Esophagus muscularis mucosa (tissue), 4 donors: ENCODE results near the gene CYBB. TPM values are rescaled to one million over a fixed set of nuclear protein-coding genes. Genes with fewer than 3 reads are reported as not detected.

Experiments
- DNase-seq: peaks from one replicate; pipeline ENCODE4 v3.0.0-alpha.2; 2017; ENCODE audit errors: extremely low spot score
- H3K27ac ChIP-seq, 4 donors: fragments of 200-600 bp; sonication (generic); replicated peaks in 1 of 4; 1 replicate in 3 of 4; 2 replicates in 1 of 4; pipeline ENCODE4 v1.5.1; 2016 to 2019; ENCODE audit warnings: mild to moderate bottlenecking in 1 of 4
- H3K27me3 ChIP-seq, 4 donors: fragments of 200-600 bp; sonication (generic); one replicate each; pipeline versions ENCODE4 v1.5.1 to v1.6.0; 2016 to 2019
- H3K36me3 ChIP-seq, 4 donors: fragments of 200-600 bp; sonication (generic); one replicate each; pipeline ENCODE4 v1.5.1; 2016 to 2019
- H3K4me1 ChIP-seq, 4 donors: fragments of 200-600 bp; sonication (generic); one replicate each; pipeline ENCODE4 v1.5.1; 2016 to 2019
- H3K4me3 ChIP-seq, 4 donors: fragments of 200-600 bp; sonication (generic); 1 replicate in 2 of 4; 2 replicates in 2 of 4; pipeline ENCODE4 v1.5.1; 2016 to 2019; ENCODE audit warnings: mild to moderate bottlenecking in 4 of 4, moderate library complexity in 1 of 4
- H3K9me3 ChIP-seq, 4 donors: fragments of 200-600 bp; sonication (generic); 1 replicate in 3 of 4; 2 replicates in 1 of 4; pipeline ENCODE4 v1.5.1; 2016 to 2019
- EP300 ChIP-seq: sonication (generic); formaldehyde crosslinking; IDR thresholded peaks from one replicate; pipeline ENCODE4 v1.6.1; 2017; ENCODE audit warnings: antibody characterized with exemption
- POLR2A ChIP-seq: fragments of 450-650 bp; IDR thresholded peaks from one replicate; pipeline ENCODE4 v1.6.1; 2017; ENCODE audit warnings: antibody characterized with exemption, moderate library complexity, mild to moderate bottlenecking, low read depth
- POLR2AphosphoS5 ChIP-seq, 2 donors: sonication (generic); formaldehyde crosslinking; IDR thresholded peaks; one replicate each; pipeline ENCODE4 v1.6.1; 2017; ENCODE audit warnings: antibody characterized with exemption in 2 of 2
- WGBS: methylation state at CpG from one replicate; pipeline ENCODE4 v1.1.5; 2018; 5-methylcytosine and 5-hydroxymethylcytosine counted together
- intact Hi-C: fragments of 100-400 bp; cut with DNase I; formaldehyde crosslinking; loops from one replicate; pipeline ENCODE4 v1.15.1; 2023
- total RNA-seq, 4 donors: library from RNA; depleted of rRNA; stranded (reverse); fragments of >200 nt; gene quantifications; one replicate each; pipeline versions ENCODE4 v1.1.0 to v1.2.1, GENCODE V29; 2016
- TF ChIP-seq, protein P1 (sequence below), 3 experiments: fragments of 200-600 bp in 2 of 3; fragments of 450-650 bp in 1 of 3; sonication (generic) in 2 of 3; IDR thresholded peaks; one replicate each; pipeline ENCODE4 v1.5.1; 2017 to 2019; ENCODE audit warnings: antibody characterized with exemption in 3 of 3, mild to moderate bottlenecking in 2 of 3, moderate library complexity in 1 of 3

Gene CYBB
- total RNA-seq, 4 donors from 2014 or later: 11.4 to 24.5 (median 14.0) TPM

DNA sequence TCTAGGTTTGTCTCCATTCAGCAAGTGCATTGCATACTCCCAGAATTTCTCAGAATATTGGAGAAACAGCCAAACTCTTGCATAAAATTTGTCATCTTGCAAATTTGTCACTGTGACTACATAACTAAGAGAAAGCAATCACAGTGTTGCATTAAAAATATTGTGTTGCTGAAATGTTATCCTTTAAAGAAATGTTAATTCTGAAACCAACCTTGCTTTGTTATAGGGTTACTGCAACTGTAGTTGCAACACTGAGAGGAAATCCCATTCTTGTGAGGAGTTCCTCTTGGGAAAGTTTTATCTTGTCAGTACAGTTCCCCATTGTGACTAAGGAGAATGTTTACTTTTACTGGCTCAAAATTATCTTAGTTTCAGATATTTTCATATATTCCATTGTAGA, 20.9 kb downstream of the CYBB start:
- Histone ChIP-seq H3K27ac (no peak overlapping the region), H3K4me1 (no peaks in the 10 kb centered on the region), H3K27me3 (no peaks in the 10 kb centered on the region), H3K9me3 (no peaks in the 10 kb centered on the region), H3K4me3 (no peak overlapping the region), H3K36me3 (no peaks in the 10 kb centered on the region)
- no peak for DNase-seq
- intact Hi-C loops: no loop called here
- TF ChIP-seq POLR2A (no peak), POLR2AphosphoS5 (IDR thresholded peaks at IDR 0.05) (no peak), EP300 (no peak)
- TF ChIP-seq, protein P1, sequence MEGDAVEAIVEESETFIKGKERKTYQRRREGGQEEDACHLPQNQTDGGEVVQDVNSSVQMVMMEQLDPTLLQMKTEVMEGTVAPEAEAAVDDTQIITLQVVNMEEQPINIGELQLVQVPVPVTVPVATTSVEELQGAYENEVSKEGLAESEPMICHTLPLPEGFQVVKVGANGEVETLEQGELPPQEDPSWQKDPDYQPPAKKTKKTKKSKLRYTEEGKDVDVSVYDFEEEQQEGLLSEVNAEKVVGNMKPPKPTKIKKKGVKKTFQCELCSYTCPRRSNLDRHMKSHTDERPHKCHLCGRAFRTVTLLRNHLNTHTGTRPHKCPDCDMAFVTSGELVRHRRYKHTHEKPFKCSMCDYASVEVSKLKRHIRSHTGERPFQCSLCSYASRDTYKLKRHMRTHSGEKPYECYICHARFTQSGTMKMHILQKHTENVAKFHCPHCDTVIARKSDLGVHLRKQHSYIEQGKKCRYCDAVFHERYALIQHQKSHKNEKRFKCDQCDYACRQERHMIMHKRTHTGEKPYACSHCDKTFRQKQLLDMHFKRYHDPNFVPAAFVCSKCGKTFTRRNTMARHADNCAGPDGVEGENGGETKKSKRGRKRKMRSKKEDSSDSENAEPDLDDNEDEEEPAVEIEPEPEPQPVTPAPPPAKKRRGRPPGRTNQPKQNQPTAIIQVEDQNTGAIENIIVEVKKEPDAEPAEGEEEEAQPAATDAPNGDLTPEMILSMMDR (IDR thresholded peaks at IDR 0.05): no peak

DNA sequence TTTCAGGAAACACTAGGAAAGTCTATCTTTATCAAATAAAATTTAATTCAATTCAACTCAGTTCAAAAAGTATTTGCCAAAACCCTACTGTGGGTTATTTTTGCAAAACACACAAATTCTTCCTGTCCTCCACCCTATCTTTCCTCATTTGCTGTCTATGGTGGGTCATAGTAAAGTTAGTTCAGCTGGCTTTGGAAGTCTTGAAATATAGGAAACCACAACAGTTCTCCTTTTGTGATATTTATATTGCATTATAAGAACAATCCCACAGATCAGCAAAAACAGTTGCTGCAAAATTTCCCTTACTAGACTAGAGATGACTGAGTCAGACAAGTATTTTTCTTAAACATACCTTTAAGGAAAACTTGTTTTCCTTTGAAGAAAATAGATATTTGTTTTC, 22.2 kb downstream of the CYBB start:
- Histone ChIP-seq H3K27me3 (no peaks in the 10 kb centered on the region), H3K27ac (no peak overlapping the region), H3K9me3 (no peaks in the 10 kb centered on the region), H3K4me3 (no peak overlapping the region), H3K36me3 (no peaks in the 10 kb centered on the region), H3K4me1 (no peaks in the 10 kb centered on the region)
- TF ChIP-seq POLR2AphosphoS5 (IDR thresholded peaks at IDR 0.05) (no peak), EP300 (no peak), POLR2A (no peak)
- TF ChIP-seq, protein P1 (IDR thresholded peaks at IDR 0.05): no peak
- intact Hi-C loops: no loop called here
- no peak for DNase-seq

DNA sequence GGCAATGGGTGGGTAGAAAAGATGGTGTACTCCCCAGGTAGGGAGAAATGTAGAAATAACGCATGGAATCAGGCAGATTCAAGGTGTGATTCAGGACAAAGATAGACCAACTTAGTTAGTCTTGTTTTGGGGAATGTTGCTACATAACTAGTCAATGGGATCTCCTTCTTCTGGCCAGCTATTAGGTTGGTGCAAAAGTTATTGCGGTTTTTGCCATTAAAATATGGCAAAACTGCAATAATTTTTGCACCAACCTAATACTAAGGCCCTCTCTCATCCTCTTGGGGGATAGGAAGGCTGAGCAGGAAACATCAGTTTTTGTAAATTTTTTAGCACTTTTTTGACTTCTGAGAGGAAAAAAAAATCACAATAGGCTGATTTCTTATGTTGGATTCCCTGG, 23.2 kb downstream of the CYBB start:
- Histone ChIP-seq H3K27ac (no peak overlapping the region), H3K27me3 (no peaks in the 10 kb centered on the region), H3K36me3 (no peaks in the 10 kb centered on the region), H3K4me1 (no peaks in the 10 kb centered on the region), H3K9me3 (no peaks in the 10 kb centered on the region), H3K4me3 (no peak overlapping the region)
- no peak for DNase-seq
- TF ChIP-seq POLR2A (no peak), POLR2AphosphoS5 (IDR thresholded peaks at IDR 0.05) (no peak), EP300 (no peak)
- TF ChIP-seq, protein P1 (IDR thresholded peaks at IDR 0.05): no peak
- intact Hi-C loops: no loop called here
- WGBS: 57% methylated on average over 2 of the region's 2 CpGs

DNA sequence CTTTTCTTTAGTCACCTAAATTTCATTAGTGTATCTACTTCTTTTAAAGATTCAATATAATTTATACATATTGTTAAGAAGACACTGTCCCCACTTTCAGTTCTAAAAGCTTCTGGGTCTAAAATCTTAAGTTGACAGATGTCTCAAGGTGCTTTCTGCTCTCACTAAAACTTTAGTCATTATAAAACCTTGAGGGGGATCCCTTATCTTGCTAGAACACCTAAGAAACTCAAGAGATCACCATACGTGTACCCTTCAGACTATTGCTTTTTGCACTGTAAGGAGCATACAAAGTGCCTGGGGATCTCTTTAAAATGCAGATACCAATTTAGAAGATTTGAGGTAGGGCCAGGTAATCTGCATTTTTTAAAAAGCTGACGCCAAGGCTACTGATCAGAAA, 30.1 kb downstream of the CYBB start:
- no peak for TF ChIP-seq POLR2AphosphoS5 (IDR thresholded peaks at IDR 0.05)
- no peak for TF ChIP-seq EP300
- TF ChIP-seq, protein P1 (IDR thresholded peaks at IDR 0.05): no peak
- TF ChIP-seq POLR2A: no peak
- Histone ChIP-seq H3K27ac (no peak overlapping the region), H3K27me3 (no peaks in the 10 kb centered on the region), H3K9me3 (no peaks in the 10 kb centered on the region), H3K4me3 (no peak overlapping the region), H3K4me1 (no peaks in the 10 kb centered on the region), H3K36me3 (no peaks in the 10 kb centered on the region)
- intact Hi-C loops: no loop called here
- DNase-seq: no peak
- WGBS: 45% methylated on average over 2 of the region's 2 CpGs

DNA sequence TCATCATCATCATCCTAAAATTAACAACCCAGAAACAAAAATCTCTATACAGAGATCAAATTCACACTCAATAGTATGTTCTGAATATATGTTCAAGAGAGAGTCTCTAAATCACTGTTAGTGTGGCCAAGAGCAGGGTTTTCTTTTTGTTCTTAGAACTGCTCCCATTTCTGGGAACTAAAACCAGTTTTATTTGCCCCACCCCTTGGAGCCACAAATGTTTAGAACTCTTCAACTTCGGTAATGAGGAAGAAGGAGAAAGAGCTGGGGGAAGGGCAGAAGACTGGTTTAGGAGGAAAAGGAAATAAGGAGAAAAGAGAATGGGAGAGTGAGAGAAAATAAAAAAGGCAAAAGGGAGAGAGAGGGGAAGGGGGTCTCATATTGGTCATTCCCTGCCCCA, 32.3 kb downstream of the CYBB start:
- H3K27ac ChIP-seq: no peak overlapping the region
- H3K9me3 ChIP-seq: no peaks in the 10 kb centered on the region
- DNase-seq: no peak
- H3K36me3 ChIP-seq: no peaks in the 10 kb centered on the region
- intact Hi-C loops: no loop called here
- H3K4me1 ChIP-seq: no peaks in the 10 kb centered on the region
- TF ChIP-seq, protein P1 (IDR thresholded peaks at IDR 0.05): no peak
- TF ChIP-seq POLR2AphosphoS5 (IDR thresholded peaks at IDR 0.05) (no peak), EP300 (no peak), POLR2A (no peak)
- WGBS: 33% methylated on average over 1 of the region's 1 CpG
- no peak overlapping the region for H3K4me3 ChIP-seq
- no peaks in the 10 kb centered on the region for H3K27me3 ChIP-seq
